NCI-H226 (cell line): ENCODE measurements around the gene MRPL21.

Experiments used
- DNase-seq: peaks from one replicate; pipeline ENCODE4 v3.0.0-alpha.2; 2015

The MRPL21 gene

GRCh38 chr11:68903288-68904247 lies at the start of gene MRPL21, which contains the start of gene IGHMBP2:
Gene MRPL21 (minus strand): TSS chr11:68903832. CDS start chr11:68903810, 22 bp downstream.
Gene IGHMBP2 (plus strand): TSS chr11:68903891. CDS start chr11:68903953, 62 bp downstream.
- peak; percentile 80 for DNase-seq

GRCh38 chr11:68950762-68951161 lies 47.1 kb upstream of the MRPL21 start:
- no peak for DNase-seq

GRCh38 chr11:68950270-68950669 lies 46.6 kb upstream of the MRPL21 start:
- no peak for DNase-seq

DNA sequence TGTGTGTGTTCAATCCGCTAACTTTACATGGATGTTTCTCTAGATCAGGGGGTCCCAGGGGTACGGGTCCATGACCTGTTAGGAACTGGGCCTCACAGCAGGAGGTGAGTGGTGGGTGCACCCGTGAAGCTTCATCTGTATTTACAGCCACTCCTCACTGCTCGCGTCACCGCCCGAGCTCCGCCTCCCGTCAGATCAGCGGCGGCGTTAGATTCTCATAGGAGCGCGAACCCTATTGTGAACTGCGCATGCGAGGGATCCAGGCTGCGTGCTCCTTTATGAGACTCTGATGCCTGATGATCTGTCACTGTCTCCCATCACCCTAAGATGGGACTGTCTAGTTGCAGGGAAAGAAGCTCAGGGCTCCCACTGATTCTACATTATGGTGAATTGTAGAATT lies 45.3 kb upstream of the MRPL21 start:
- DNase-seq: no peak

DNA sequence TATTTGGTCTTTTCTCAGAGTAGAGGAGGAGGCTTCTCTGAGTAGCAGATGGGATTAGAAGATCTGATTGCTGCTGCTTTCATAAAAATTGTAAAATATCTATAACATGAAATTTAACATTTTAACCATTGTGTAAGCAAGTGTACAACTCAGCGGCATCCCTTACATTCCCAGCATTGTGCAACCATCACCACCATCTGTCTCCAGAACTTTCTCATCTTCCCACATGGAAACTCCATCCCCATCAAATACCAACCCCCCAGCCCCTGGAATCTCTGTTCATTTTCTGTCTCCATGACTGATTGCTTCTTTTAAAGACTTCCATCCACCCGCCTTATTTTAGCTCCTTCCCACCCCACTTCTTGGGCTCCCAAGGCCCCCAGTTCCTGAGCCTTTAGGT lies 44.9 kb upstream of the MRPL21 start:
- DNase-seq: no peak

DNA sequence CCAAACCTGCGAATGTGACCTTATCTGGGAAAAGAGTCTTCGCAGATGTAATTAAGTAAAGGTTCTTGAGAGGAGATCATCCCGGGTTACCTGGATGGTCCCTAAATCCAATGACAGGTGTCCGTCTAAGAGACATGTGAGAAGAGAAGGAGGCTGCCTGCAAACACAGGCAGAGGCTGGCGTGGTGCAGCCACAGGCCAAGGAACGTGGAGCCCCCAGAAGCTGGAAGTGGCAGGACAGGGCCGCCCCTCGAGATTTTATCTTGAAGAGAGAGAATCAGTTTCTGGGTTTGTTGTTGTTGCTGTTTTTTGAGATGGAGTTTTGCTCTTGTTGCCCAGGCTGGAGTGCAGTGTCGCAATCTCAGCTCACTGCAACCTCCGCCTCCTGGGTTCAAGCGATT lies 43.5 kb upstream of the MRPL21 start:
- DNase-seq: no peak

GRCh38 chr11:68946416-68947090 lies 42.9 kb upstream of the MRPL21 start:
- DNase-seq: peak; percentile 79

DNA sequence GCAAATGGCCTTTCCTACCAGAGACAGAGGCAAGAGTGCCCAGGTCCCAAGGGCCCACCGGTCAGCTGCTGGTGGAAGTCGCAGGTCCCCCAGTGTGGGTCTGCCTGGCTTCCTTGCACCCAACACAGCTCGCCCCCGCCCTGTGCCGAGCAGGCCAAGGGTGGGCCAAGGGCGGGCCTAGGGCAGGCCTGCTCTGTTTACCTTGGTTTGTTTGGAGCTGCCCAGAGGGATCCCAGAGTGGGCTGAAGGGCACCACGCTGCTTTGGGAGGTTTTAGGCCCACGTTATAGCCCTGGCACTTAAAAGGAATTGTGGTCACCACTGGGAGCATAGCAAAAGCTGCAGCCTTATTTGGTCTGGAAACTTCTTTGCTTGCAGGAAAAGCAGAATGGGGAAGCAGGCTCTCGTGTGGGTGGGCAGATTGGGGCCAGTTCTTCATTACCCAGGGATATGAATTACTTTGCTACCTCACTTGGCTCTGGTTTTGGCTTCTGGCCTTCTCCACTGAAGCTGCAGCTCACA lies 39.2 kb upstream of the MRPL21 start:
- no peak for DNase-seq

- no peak for DNase-seq
These were observed 38.5 kb upstream of the MRPL21 start for GRCh38 chr11:68942095-68942620.

DNA sequence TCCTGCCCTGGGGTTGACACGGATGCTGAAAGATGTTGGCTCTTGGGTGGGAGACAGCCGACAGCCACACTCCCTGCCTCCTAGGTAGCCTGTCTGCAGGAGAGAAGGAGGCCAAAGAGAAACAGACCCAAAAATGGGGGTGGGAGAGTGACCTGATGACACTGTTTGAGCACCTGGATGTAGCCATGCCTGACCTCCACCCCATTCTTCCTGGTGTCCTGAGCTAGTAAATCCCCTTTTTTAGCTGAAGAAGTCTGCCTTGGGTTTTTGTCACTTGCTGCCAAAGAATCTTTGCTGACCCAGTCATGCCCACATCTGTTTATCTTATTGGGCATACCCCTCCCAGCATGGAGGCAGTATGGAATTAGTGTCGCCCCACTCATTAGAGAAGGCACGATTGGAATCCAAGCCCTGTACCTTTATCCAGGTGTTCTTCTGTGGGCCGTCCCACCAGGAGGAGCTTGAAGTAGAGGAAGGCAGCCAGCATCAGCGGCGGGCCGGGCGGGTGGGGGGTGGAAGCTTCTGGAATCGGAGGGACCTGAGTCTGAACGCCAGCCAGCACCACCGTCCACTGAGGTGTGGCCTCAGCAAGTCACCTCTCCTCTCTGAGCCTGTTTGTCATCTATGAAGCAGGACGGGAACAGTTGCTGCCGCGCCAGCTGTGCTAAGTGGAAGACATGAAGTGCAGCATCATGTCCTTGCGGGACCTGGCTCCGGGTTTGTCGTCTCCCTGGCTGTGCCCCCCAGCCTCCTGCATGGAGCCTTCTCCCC lies 37.9 kb upstream of the MRPL21 start:
- DNase-seq: no peak

DNA sequence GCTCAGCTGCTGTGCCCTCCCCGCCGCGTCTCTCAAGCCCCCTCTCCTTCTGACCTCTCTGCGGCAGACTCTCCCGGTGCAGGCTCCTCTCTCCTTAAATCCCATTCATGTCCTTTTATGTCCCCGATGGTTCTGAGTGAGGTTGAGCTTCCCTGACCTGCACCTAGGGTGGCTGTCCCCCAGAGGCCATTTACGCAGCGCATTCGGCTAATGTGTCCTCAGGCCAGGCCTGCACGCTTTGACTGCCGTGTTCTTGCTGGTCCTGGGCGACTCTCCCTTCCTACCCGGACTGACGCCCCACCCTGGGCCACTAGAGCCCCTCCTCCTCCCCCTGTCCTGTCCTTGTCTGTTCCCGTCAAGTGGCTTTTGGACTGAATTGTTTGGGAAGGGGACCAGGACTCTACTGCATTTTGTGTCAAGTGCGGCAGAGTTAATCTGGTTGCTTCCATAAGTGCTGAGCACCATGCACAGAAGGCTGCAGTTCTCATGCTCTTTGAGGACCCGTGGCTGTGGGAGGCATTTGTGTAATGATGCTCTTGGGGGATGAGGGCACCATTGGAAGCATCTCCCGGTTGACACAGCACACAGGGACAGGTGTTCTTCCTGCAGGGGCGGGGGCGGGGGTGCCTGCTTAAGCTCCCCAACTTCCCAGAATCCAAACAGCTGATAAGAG lies 37.2 kb upstream of the MRPL21 start:
- no peak for DNase-seq

- DNase-seq: no peak
These were observed 36.2 kb upstream of the MRPL21 start for GRCh38 chr11:68939583-68940555.

- DNase-seq: no peak
These were observed 35.4 kb upstream of the MRPL21 start for GRCh38 chr11:68938816-68939582.

- DNase-seq: no peak
These were observed 34.5 kb upstream of the MRPL21 start for GRCh38 chr11:68938088-68938487.

GRCh38 chr11:68936676-68937620 lies 33.3 kb upstream of the MRPL21 start:
- DNase-seq: no peak

DNA sequence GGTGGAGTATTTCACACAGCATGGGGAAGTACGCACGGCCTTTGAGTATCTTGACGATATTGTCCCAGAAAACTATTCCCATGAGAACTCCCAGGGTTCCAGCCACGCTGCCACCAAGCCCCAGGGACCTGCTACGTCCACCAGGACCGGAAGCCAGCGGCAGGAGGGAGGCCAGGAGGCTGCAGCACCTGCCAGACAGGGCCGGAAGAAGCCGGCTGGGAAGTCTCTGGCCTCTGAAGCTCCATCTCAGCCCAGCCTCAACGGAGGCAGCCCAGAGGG lies 32.7 kb upstream of the MRPL21 start:
- DNase-seq: no peak

- no peak for DNase-seq
These were observed 32.1 kb upstream of the MRPL21 start for GRCh38 chr11:68935516-68936357.

- DNase-seq: no peak
These were observed 31.4 kb upstream of the MRPL21 start for GRCh38 chr11:68935066-68935465.
